ENCODE measurements around the gene ZMIZ1.

DNA sequence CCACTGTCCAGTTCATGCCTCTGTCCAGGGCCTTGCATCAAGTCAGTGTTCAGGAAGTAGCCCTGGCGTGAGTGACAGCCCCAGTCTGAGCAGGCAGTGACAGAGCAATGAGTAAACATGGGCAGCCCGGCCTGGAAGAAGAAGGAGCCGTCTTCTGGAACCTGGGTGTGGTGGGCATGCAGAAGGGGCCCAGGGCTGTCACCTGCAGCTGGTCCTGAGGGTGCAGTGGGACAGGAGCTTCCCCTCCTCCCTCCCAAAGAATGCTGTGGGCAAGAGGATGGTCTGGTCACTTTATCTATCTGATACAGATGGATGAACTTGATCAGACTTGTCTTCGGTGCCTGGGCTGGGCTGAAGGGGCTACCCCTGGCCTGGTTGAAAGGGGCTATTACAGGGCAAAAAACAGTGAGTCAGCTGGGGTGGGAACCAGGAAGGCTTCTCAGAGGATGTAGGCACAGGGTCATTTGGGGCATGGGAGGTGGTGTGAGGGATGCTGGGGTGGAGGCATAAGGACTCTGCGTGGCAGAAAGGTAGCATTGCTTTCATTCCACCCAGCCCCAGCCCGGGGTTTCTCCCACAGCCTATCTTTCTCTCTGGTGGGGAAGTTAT is 235.8 kb downstream of the ZMIZ1 start:
- no peak for TF ChIP-seq EP300 (IDR thresholded peaks at IDR 0.05)
- TF ChIP-seq CTCF (IDR thresholded peaks at IDR 0.05), result no peak
